Measurements from ENCODE around the gene KCNAB1.

- TF ChIP-seq POLR2A (IDR thresholded peaks at IDR 0.05; ENCODE audit: low read length) = no peak
- no peak for TF ChIP-seq GATA1 (IDR thresholded peaks at IDR 0.05; ENCODE audit: low read depth, low read length)
Measured at GRCh38 chr3:156473341-156473740, 353.0 kb downstream of the KCNAB1 start.

Measured in erythroblast (primary cell).